HCT116 (cell line): ENCODE results near the gene BNIPL.

Experiments
- ELF1 ChIP-seq: IDR thresholded peaks from 2 replicates; pipeline ENCODE4 v1.6.1; 2012; ENCODE audit warnings: low read depth, borderline replicate concordance
- TF ChIP-seq, protein P1 (sequence below), 3 experiments: fragments of 200-600 bp in 1 of 3; sonication (generic) in 1 of 3; IDR thresholded peaks in 2 of 3; conservative IDR thresholded peaks in 1 of 3; 2 replicates each; pipeline ENCODE4 v1.5.1; 2012 to 2017; ENCODE audit warnings: low read depth in 2 of 3, low read length in 2 of 3, antibody characterized with exemption in 1 of 3, borderline replicate concordance in 1 of 3, control low read depth in 1 of 3, mild to moderate bottlenecking in 1 of 3, mixed read lengths in 1 of 3, mixed run types in 1 of 3, moderate library complexity in 1 of 3; ENCODE audit not compliant: insufficient read depth in 1 of 3

DNA sequence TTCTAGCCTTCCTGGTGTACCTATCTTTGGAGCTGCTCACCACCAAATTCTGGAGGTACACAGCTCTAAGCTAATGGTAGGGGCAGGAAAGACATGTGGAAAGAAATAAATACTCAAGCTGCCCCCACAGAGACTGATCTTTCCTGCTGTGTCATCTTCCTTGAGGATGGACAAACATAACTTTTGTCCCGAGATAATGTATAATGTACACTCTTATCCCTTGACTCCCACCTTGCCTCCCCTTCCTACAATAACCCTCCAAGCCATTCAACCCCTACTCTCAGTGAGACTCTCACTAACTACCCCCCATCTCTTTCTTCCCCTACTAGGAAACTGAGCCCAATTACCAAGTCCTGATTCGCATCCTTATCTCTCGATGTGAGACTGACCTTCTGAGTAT is 42.1 kb upstream of the BNIPL start:
- TF ChIP-seq, protein P1, sequence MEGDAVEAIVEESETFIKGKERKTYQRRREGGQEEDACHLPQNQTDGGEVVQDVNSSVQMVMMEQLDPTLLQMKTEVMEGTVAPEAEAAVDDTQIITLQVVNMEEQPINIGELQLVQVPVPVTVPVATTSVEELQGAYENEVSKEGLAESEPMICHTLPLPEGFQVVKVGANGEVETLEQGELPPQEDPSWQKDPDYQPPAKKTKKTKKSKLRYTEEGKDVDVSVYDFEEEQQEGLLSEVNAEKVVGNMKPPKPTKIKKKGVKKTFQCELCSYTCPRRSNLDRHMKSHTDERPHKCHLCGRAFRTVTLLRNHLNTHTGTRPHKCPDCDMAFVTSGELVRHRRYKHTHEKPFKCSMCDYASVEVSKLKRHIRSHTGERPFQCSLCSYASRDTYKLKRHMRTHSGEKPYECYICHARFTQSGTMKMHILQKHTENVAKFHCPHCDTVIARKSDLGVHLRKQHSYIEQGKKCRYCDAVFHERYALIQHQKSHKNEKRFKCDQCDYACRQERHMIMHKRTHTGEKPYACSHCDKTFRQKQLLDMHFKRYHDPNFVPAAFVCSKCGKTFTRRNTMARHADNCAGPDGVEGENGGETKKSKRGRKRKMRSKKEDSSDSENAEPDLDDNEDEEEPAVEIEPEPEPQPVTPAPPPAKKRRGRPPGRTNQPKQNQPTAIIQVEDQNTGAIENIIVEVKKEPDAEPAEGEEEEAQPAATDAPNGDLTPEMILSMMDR (IDR thresholded peaks at IDR 0.05 in 2 of 3, conservative IDR thresholded peaks at IDR 0.05 in 1 of 3; ENCODE audit: borderline replicate concordance in 1 of 3, insufficient read depth in 1 of 3, low read depth in 2 of 3, low read length in 2 of 3), result no peak
- TF ChIP-seq ELF1, result no peak
